ENCODE measurements around the gene PRMT3. TPM values are rescaled to one million over a fixed set of nuclear protein-coding genes. Genes with fewer than 3 reads are reported as not detected.

The PRMT3 gene
- total RNA-seq, 1 experiment from 2014 or later, result 23.6 TPM

DNA sequence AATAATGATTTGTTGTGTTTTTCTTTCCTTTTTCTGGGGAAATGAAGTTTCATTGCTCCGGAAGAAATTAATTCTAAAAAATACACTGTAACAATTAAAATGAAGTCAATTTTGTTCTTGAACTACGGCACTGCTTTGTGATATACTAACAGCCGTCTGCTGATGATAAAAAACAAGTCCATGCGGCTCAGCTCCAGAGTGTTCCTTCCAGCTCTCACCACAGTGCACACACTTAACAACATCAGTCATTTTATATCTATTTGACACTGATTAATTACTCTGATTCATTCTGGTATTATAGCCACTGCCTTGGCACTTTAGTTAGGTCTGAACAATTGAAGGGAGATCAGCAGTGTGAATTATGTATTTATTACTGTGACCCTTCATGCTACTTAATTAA lies 114.5 kb downstream of the PRMT3 start:
- Histone ChIP-seq H3K36me3 (ENCODE audit: low read depth) (no peaks in the 10 kb centered on the region), H3K27ac (no peak overlapping the region), H3K9me3 (ENCODE audit: insufficient read depth, low read depth) (no peaks in the 10 kb centered on the region), H3K79me2 (ENCODE audit: low read depth) (no peaks in the 10 kb centered on the region), H3K9me2 (ENCODE audit: insufficient read depth) (no peaks in the 10 kb centered on the region; the same call in 1 of the 2 replicates), H3K4me2 (no peak overlapping the region), H3K4me1 (replicated peaks; ENCODE audit: insufficient read depth) (no peaks in the 10 kb centered on the region), H3K27me3 (ENCODE audit: insufficient read depth, low read depth) (no peaks in the 10 kb centered on the region), H4K20me1 (ENCODE audit: insufficient read depth) (no peaks in the 10 kb centered on the region), H2AFZ (no peak overlapping the region), H3K4me3 (no peak overlapping the region), H3F3A (ENCODE audit: insufficient read depth, low read depth) (no peaks in the 10 kb centered on the region; the same call in 1 of the 2 replicates)
- ChIA-PET POLR2A (ENCODE audit: unreplicated experiment) (no interaction called here), CTCF (no interaction called here)
- no TSS peak for BruUV-seq (replicated peaks)
- TF ChIP-seq, protein P1, sequence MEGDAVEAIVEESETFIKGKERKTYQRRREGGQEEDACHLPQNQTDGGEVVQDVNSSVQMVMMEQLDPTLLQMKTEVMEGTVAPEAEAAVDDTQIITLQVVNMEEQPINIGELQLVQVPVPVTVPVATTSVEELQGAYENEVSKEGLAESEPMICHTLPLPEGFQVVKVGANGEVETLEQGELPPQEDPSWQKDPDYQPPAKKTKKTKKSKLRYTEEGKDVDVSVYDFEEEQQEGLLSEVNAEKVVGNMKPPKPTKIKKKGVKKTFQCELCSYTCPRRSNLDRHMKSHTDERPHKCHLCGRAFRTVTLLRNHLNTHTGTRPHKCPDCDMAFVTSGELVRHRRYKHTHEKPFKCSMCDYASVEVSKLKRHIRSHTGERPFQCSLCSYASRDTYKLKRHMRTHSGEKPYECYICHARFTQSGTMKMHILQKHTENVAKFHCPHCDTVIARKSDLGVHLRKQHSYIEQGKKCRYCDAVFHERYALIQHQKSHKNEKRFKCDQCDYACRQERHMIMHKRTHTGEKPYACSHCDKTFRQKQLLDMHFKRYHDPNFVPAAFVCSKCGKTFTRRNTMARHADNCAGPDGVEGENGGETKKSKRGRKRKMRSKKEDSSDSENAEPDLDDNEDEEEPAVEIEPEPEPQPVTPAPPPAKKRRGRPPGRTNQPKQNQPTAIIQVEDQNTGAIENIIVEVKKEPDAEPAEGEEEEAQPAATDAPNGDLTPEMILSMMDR (conservative IDR thresholded peaks at IDR 0.05), result no peak
- no peak for TF ChIP-seq EZH2 (IDR thresholded peaks at IDR 0.05; ENCODE audit: low read depth)
- DNase-seq, result no peak
- intact Hi-C loops (cut with micrococcal nuclease; ENCODE audit: unreplicated experiment), result no loop called here

DNA sequence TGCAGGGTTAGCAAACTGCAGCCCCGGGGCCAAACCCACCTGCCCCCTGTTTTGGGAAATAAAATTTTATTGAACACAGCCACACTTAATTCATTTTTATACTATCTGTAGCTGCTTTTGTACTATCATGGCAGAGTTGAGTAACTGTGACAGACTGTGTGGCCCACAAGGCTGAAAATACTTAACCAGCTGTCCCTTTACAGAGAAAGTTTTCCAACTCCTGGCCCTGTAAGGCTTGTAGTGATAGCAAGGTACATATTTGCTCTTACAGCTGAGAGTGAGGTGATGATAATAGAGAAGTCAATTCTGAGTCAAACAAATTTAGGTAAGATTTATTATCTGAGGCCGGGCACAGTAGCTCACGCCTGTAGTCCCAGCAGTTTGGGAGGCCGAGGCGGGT lies 124.5 kb downstream of the PRMT3 start:
- TF ChIP-seq, protein P1 (conservative IDR thresholded peaks at IDR 0.05), result no peak
- no peak for TF ChIP-seq EZH2 (IDR thresholded peaks at IDR 0.05; ENCODE audit: low read depth)
- ChIA-PET POLR2A (ENCODE audit: unreplicated experiment) (no interaction called here), CTCF (no interaction called here)
- no TSS peak for BruUV-seq (replicated peaks)
- H3K27me3 ChIP-seq (ENCODE audit: insufficient read depth, low read depth), result no peaks in the 10 kb centered on the region
- H3K9me3 ChIP-seq (ENCODE audit: insufficient read depth, low read depth), result no peaks in the 10 kb centered on the region
- peaks cover 4% of the 10 kb centered on the region; the same call in 1 of the 2 replicates for H3K9me2 ChIP-seq (ENCODE audit: insufficient read depth)
- no peak overlapping the region for H3K27ac ChIP-seq
- no peak overlapping the region for H3K4me3 ChIP-seq
- H3K4me1 ChIP-seq (replicated peaks; ENCODE audit: insufficient read depth), result no peaks in the 10 kb centered on the region
- no peak for DNase-seq
- H3K36me3 ChIP-seq (ENCODE audit: low read depth), result no peaks in the 10 kb centered on the region
- H3K79me2 ChIP-seq (ENCODE audit: low read depth), result no peaks in the 10 kb centered on the region
- H3F3A ChIP-seq (ENCODE audit: insufficient read depth, low read depth), result no peaks in the 10 kb centered on the region; the same call in 1 of the 2 replicates
- H3K4me2 ChIP-seq, result no peak overlapping the region
- no peaks in the 10 kb centered on the region for H4K20me1 ChIP-seq (ENCODE audit: insufficient read depth)
- intact Hi-C loops (cut with micrococcal nuclease; ENCODE audit: unreplicated experiment), result no loop called here
- no peak overlapping the region for H2AFZ ChIP-seq

DNA sequence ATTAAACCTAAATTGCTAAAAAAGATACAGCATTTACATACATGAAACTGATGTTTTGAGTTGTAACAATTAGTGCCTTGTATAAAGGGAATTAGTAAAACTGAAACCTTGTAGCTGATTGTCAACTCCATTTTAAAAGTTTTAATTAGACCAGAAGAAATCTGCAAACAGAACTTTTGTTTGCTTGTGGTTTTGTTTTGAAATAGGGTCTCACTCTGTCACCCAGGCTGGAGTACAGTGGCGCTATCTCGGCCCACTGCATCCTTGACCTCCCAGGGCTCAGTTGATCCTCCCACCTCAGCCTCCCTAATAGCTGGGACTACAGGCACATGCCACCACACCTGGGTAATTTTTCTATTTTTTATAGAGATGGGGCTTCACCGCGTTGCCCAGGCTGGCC lies 125.4 kb downstream of the PRMT3 start:
- peaks cover 4% of the 10 kb centered on the region; the same call in 1 of the 2 replicates for H3K9me2 ChIP-seq (ENCODE audit: insufficient read depth)
- BruUV-seq (replicated peaks), result no TSS peak
- no peaks in the 10 kb centered on the region; the same call in 1 of the 2 replicates for H3F3A ChIP-seq (ENCODE audit: insufficient read depth, low read depth)
- H3K4me2 ChIP-seq, result no peak overlapping the region
- H2AFZ ChIP-seq, result no peak overlapping the region
- H3K27me3 ChIP-seq (ENCODE audit: insufficient read depth, low read depth), result no peaks in the 10 kb centered on the region
- H3K4me1 ChIP-seq (replicated peaks; ENCODE audit: insufficient read depth), result no peaks in the 10 kb centered on the region
- no peaks in the 10 kb centered on the region for H3K36me3 ChIP-seq (ENCODE audit: low read depth)
- H3K27ac ChIP-seq, result no peak overlapping the region
- TF ChIP-seq, protein P1 (conservative IDR thresholded peaks at IDR 0.05), result no peak
- TF ChIP-seq EZH2 (IDR thresholded peaks at IDR 0.05; ENCODE audit: low read depth), result no peak
- H3K4me3 ChIP-seq, result no peak overlapping the region
- H3K79me2 ChIP-seq (ENCODE audit: low read depth), result no peaks in the 10 kb centered on the region
- intact Hi-C loops (cut with micrococcal nuclease; ENCODE audit: unreplicated experiment), result no loop called here
- ChIA-PET CTCF (no interaction called here), POLR2A (ENCODE audit: unreplicated experiment) (no interaction called here)
- no peaks in the 10 kb centered on the region for H4K20me1 ChIP-seq (ENCODE audit: insufficient read depth)
- H3K9me3 ChIP-seq (ENCODE audit: insufficient read depth, low read depth), result no peaks in the 10 kb centered on the region
- no peak for DNase-seq

All from PC-9 (cell line).